Spleen (tissue), 11 donors: ENCODE results near the gene PDGFC. TPM values are rescaled to one million over a fixed set of nuclear protein-coding genes. Genes with fewer than 3 reads are reported as not detected.

ENCODE experiments used
- DNase-seq: peaks from one replicate; pipeline ENCODE4 v3.0.0-alpha.2; 2020
- H3K27ac ChIP-seq, 8 donors: fragments of 200-600 bp; sonication (generic) in 7 of 8; 1 replicate in 4 of 8; 2 replicates in 4 of 8; pipeline versions ENCODE4 v1.5.0 to v1.8.0; 2016 to 2021; ENCODE audit warnings: inconsistent platforms in 4 of 8, mild to moderate bottlenecking in 4 of 8, moderate library complexity in 1 of 8
- H3K27me3 ChIP-seq, 7 donors: fragments of 200-600 bp; sonication (generic) in 6 of 7; replicated peaks in 1 of 7; 1 replicate in 4 of 7; 2 replicates in 3 of 7; pipeline versions ENCODE4 v1.5.0 to v1.8.0; 2016 to 2021; ENCODE audit warnings: inconsistent platforms in 3 of 7, mild to moderate bottlenecking in 1 of 7
- H3K36me3 ChIP-seq, 6 donors: fragments of 200-600 bp; sonication (generic) in 5 of 6; 1 replicate in 4 of 6; 2 replicates in 2 of 6; pipeline versions ENCODE4 v1.5.0 to v1.8.0; 2016 to 2021; ENCODE audit warnings: inconsistent platforms in 2 of 6
- H3K4me1 ChIP-seq, 6 donors: fragments of 200-600 bp; sonication (generic) in 5 of 6; 1 replicate in 3 of 6; 2 replicates in 3 of 6; pipeline versions ENCODE4 v1.5.0 to v1.8.0; 2016 to 2021; ENCODE audit warnings: inconsistent platforms in 3 of 6
- H3K4me3 ChIP-seq, 8 donors: fragments of 200-600 bp; sonication (generic) in 7 of 8; 1 replicate in 4 of 8; 2 replicates in 4 of 8; pipeline versions ENCODE4 v1.5.0 to v1.8.0; 2016 to 2021; ENCODE audit warnings: inconsistent platforms in 4 of 8, mild to moderate bottlenecking in 4 of 8, moderate library complexity in 2 of 8
- H3K9me3 ChIP-seq, 8 donors: fragments of 200-600 bp; sonication (generic) in 7 of 8; 1 replicate in 4 of 8; 2 replicates in 4 of 8; pipeline versions ENCODE4 v1.5.0 to v1.8.0; 2016 to 2021; ENCODE audit warnings: inconsistent platforms in 4 of 8
- CTCF ChIP-seq, 11 experiments: fragments of 200-600 bp in 7 of 11; fragments of 450-650 bp in 4 of 11; sonication (generic) in 4 of 11; IDR thresholded peaks in 8 of 11; conservative IDR thresholded peaks in 3 of 11; 1 replicate in 7 of 11; 2 replicates in 4 of 11; pipeline versions ENCODE4 v1.4.0 to v1.8.0; 2016 to 2021; ENCODE audit warnings: antibody characterized with exemption in 11 of 11, inconsistent platforms in 4 of 11, mild to moderate bottlenecking in 1 of 11
- POLR2A ChIP-seq, 3 donors: fragments of 450-650 bp; IDR thresholded peaks; one replicate each; pipeline ENCODE4 v1.5.1; 2017; ENCODE audit warnings: antibody characterized with exemption in 3 of 3, mild to moderate bottlenecking in 1 of 3
- POLR2AphosphoS5 ChIP-seq, 3 donors: sonication (generic); formaldehyde crosslinking; IDR thresholded peaks; one replicate each; pipeline ENCODE4 v1.5.1; 2017; ENCODE audit warnings: antibody characterized with exemption in 3 of 3
- WGBS, 5 donors: extraction: QIAGEN DNeasy Blood & Tissue Kit in 3 of 5; methylation state at CpG; one replicate each; pipeline versions ENCODE4 v1.1.5 to v1.1.7; 2013 to 2018; 5-methylcytosine and 5-hydroxymethylcytosine counted together
- intact Hi-C: fragments of 100-400 bp; cut with DNase I; formaldehyde crosslinking; loops from one replicate; pipeline ENCODE4 v1.15.0; 2023; ENCODE audit warnings: low total_unique reads
- polyA plus RNA-seq, 3 donors: library from polyadenylated mRNA; stranded (reverse); fragments of 200-250 nt; gene quantifications; one replicate each; pipeline ENCODE4 v1.2.1, GENCODE V29; 2013
- total RNA-seq, 7 donors: library from RNA; depleted of rRNA in 3 of 7; stranded (reverse); fragments of >200 nt in 3 of 7; fragmentation: NEBNext Ultra II Directional in 4 of 7; extraction: Animal tissue kit (Norgen Biotek cat#: 25700) in 4 of 7; gene quantifications; one replicate each; pipeline versions ENCODE4 v1.1.0 to v1.2.1, GENCODE V29; 2016 to 2021
- donor health status: healthy with polysubstance abuse.
- donor health status: DM: no; HTN: no; CAD: no; lungs with moderate emphysema.
- donor health status: DM: no; HTN: no; CAD: no.
- donor health status: Bipolar disorder and iron deficiency.
- donor health status: healthy.
- donor health status: DM: no; HTN: no; CAD: no.
- donor health status: DM: yes; HTN: yes; CAD: no.

PDGFC gene
- total and polyA plus RNA-seq, 10 donors = 1.6 to 24.7 (median 14.8) TPM

DNA sequence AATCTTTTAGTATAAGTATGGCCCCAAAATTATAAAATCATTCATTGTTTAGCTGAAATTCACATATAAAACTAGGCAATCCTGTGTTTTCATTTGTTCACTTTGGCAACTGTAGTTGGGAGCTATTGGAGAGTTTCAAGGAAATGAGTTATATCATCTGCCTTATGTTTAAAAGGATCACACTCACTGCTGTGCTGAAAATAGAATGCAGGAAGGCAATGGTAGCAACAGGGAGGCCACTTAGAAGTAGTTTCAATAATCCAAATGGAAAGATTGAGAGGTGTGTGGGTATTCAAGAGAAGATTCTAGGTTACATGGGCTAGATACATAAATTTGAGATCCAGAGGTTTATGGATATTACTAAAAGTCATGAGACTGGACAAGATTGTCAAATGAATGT, 184.9 kb downstream of the PDGFC start:
- no peaks in the 10 kb centered on the region for H3K27me3 ChIP-seq
- no peaks in the 10 kb centered on the region for H3K4me1 ChIP-seq
- H3K4me3 ChIP-seq = no peak overlapping the region
- H3K27ac ChIP-seq = no peak overlapping the region
- intact Hi-C loops = no loop called here
- TF ChIP-seq CTCF (IDR thresholded peaks at IDR 0.05 in 8 of 11, conservative IDR thresholded peaks at IDR 0.05 in 3 of 11) (no peak), POLR2A (IDR thresholded peaks at IDR 0.05) (no peak)
- H3K9me3 ChIP-seq = no peaks in the 10 kb centered on the region
- H3K36me3 ChIP-seq = no peaks in the 10 kb centered on the region
- no peak for DNase-seq

DNA sequence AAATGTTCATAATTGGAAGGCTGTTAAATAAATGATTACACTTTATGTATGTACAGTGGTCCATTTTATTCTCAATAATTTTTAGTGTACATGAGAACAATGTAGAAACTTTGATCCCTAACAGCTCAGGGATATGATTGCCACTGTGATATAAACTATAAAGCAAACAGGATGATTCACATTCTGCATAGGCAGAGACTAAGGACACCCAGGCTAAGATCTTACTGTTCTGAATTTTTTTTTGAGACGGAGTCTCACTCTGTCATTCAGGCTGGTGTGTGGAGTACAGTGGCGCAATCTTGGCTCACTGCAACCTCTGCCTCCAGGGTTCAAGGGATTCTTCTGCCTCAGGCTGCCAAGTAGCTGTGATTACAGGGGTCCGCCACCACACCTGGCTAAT, 186.6 kb downstream of the PDGFC start:
- no peak overlapping the region for H3K4me3 ChIP-seq
- intact Hi-C loops = no loop called here
- no peak for DNase-seq
- H3K4me1 ChIP-seq = no peaks in the 10 kb centered on the region
- no peak overlapping the region for H3K27ac ChIP-seq
- no peaks in the 10 kb centered on the region for H3K27me3 ChIP-seq
- no peak for TF ChIP-seq CTCF (IDR thresholded peaks at IDR 0.05 in 8 of 11, conservative IDR thresholded peaks at IDR 0.05 in 3 of 11)
- whole genome bisulfite sequencing, 5 donors = 88 to 96% (median 92%) methylated on average over 3 of the region's 3 CpGs
- H3K36me3 ChIP-seq = no peaks in the 10 kb centered on the region
- no peaks in the 10 kb centered on the region for H3K9me3 ChIP-seq

- intact Hi-C loops = no loop called here
- no peaks in the 10 kb centered on the region for H3K27me3 ChIP-seq
- TF ChIP-seq POLR2AphosphoS5 (IDR thresholded peaks at IDR 0.05) = no peak
- no peak for TF ChIP-seq POLR2A (IDR thresholded peaks at IDR 0.05)
- no peak for TF ChIP-seq CTCF (IDR thresholded peaks at IDR 0.05 in 8 of 11, conservative IDR thresholded peaks at IDR 0.05 in 3 of 11)
- H3K4me3 ChIP-seq = no peak overlapping the region
- 84 to 92% (median 86%) methylated on average over 2 of the region's 2 CpGs for WGBS, 5 donors
- H3K27ac ChIP-seq = no peak overlapping the region
- no peak for DNase-seq
- H3K4me1 ChIP-seq = no peaks in the 10 kb centered on the region
- no peaks in the 10 kb centered on the region for H3K36me3 ChIP-seq
- H3K9me3 ChIP-seq = no peaks in the 10 kb centered on the region
Measured at GRCh38 chr4:156783966-156784365, 187.6 kb downstream of the PDGFC start.

DNA sequence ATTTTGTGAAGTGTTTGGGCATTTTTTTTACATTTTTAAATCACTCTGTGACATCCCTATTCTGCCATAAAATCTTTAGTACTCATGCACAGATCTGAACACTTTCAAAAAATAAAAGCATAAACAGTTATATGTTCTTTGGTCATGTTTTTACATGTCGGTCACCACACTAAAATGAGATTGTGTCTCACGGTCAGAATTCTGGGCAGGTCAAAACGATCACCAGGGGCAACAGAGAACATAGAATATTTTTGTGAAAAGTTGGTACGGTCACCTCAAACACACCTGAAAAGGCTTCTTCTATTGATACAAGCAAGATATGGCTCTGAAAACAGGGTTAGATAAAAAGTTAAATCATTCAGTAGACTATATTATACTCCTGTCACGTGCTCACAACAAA, 189.1 kb downstream of the PDGFC start:
- no peak overlapping the region for H3K27ac ChIP-seq
- no peaks in the 10 kb centered on the region for H3K27me3 ChIP-seq
- no peak overlapping the region for H3K4me3 ChIP-seq
- TF ChIP-seq CTCF (IDR thresholded peaks at IDR 0.05 in 8 of 11, conservative IDR thresholded peaks at IDR 0.05 in 3 of 11) (no peak), POLR2AphosphoS5 (IDR thresholded peaks at IDR 0.05) (no peak)
- H3K36me3 ChIP-seq = no peaks in the 10 kb centered on the region
- DNase-seq = no peak
- no peaks in the 10 kb centered on the region for H3K9me3 ChIP-seq
- H3K4me1 ChIP-seq = no peaks in the 10 kb centered on the region
- WGBS, 5 donors = 89 to 92% (median 89%) methylated on average over 5 of the region's 5 CpGs
- intact Hi-C loops = no loop called here
